HG03103 (cell line): ENCODE results near the gene DCAF8.
A peak's percentile ranks its signal among the peaks of the same experiment; 100 is the strongest.

Experiments
- ATAC-seq: cut with Tn5 transposase; IDR thresholded peaks from one replicate; pipeline ENCODE4 v1.9.1; 2021; ENCODE audit warnings: low read depth; ENCODE audit not compliant: unreplicated experiment

DCAF8 gene

GRCh38 chr1:160206421-160207117, 55.8 kb downstream of the DCAF8 start:
- no peak for ATAC-seq

GRCh38 chr1:160206036-160206389, 56.3 kb downstream of the DCAF8 start:
- ATAC-seq, result peak; percentile 43

GRCh38 chr1:160205242-160206035, 56.9 kb downstream of the DCAF8 start, which contains the start of gene PEA15:
PEA15 (plus strand) TSS chr1:160205384; CDS start chr1:160211545, 6,161 bp downstream.
- peak; percentile 37 for ATAC-seq

GRCh38 chr1:160204526-160205241, 57.7 kb downstream of the DCAF8 start:
- ATAC-seq, result no peak

GRCh38 chr1:160200786-160201185, 61.6 kb downstream of the DCAF8 start:
- ATAC-seq, result no peak

GRCh38 chr1:160197231-160197630, 65.1 kb downstream of the DCAF8 start:
- ATAC-seq, result no peak

GRCh38 chr1:160196143-160196542, 66.2 kb downstream of the DCAF8 start:
- no peak for ATAC-seq

GRCh38 chr1:160194737-160195059, 67.7 kb downstream of the DCAF8 start:
- no peak for ATAC-seq

GRCh38 chr1:160193832-160194736, 68.3 kb downstream of the DCAF8 start:
- ATAC-seq, result no peak

GRCh38 chr1:160193091-160193819, 69.1 kb downstream of the DCAF8 start:
- peak; percentile 64 for ATAC-seq

- no peak for ATAC-seq
Measured at GRCh38 chr1:160192234-160192633, 70.1 kb downstream of the DCAF8 start.

GRCh38 chr1:160191756-160192155, 70.6 kb downstream of the DCAF8 start:
- no peak for ATAC-seq

GRCh38 chr1:160189649-160190625, 72.4 kb downstream of the DCAF8 start, which contains the start of gene CASQ1:
CASQ1 (plus strand) TSS chr1:160190575; CDS start chr1:160190752, 177 bp downstream.
- ATAC-seq, result no peak

GRCh38 chr1:160188341-160188740, 74.0 kb downstream of the DCAF8 start:
- no peak for ATAC-seq

- ATAC-seq, result no peak
Measured at GRCh38 chr1:160187407-160187806, 74.9 kb downstream of the DCAF8 start.

- ATAC-seq, result no peak
Measured at GRCh38 chr1:160186729-160187128, 75.6 kb downstream of the DCAF8 start.

GRCh38 chr1:160186246-160186645, 76.1 kb downstream of the DCAF8 start:
- no peak for ATAC-seq

- ATAC-seq, result no peak
Measured at GRCh38 chr1:160179336-160179735, 83.0 kb downstream of the DCAF8 start.
